Measurements from ENCODE around the gene PPP6R1. TPM values are rescaled to one million over a fixed set of nuclear protein-coding genes. Genes with fewer than 3 reads are reported as not detected.

Gene PPP6R1
- total RNA-seq, 4 donors from 2014 or later = 23.6 to 42.8 (median 26.6) TPM

GRCh38 chr19:55223291-55224037, 35.4 kb downstream of the PPP6R1 start:
- TF ChIP-seq, protein P1, sequence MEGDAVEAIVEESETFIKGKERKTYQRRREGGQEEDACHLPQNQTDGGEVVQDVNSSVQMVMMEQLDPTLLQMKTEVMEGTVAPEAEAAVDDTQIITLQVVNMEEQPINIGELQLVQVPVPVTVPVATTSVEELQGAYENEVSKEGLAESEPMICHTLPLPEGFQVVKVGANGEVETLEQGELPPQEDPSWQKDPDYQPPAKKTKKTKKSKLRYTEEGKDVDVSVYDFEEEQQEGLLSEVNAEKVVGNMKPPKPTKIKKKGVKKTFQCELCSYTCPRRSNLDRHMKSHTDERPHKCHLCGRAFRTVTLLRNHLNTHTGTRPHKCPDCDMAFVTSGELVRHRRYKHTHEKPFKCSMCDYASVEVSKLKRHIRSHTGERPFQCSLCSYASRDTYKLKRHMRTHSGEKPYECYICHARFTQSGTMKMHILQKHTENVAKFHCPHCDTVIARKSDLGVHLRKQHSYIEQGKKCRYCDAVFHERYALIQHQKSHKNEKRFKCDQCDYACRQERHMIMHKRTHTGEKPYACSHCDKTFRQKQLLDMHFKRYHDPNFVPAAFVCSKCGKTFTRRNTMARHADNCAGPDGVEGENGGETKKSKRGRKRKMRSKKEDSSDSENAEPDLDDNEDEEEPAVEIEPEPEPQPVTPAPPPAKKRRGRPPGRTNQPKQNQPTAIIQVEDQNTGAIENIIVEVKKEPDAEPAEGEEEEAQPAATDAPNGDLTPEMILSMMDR (IDR thresholded peaks at IDR 0.05; ENCODE audit: low read depth) = no peak

DNA sequence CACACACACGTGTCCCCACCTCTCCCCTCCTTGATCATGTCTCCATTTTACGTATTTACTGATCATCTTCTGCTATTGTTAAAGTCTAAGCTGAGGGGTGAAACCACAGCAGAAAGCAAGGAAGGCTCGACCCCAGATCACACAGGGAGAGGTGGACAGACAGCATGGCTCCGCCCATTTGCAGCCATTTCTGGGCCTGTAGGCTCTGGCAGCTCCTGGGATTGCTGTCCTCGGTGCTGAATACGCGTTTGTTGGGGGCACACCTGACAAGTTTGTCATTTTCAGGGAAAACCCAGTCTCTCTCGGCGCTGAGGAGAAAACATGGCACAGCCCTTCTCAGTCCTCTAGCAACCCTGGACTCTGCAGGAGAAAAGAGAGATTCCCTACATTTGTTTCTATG, 38.3 kb downstream of the PPP6R1 start:
- TF ChIP-seq, protein P1 (IDR thresholded peaks at IDR 0.05; ENCODE audit: low read depth) = no peak

GRCh38 chr19:55216461-55217198, 42.2 kb downstream of the PPP6R1 start:
- TF ChIP-seq, protein P1 (IDR thresholded peaks at IDR 0.05; ENCODE audit: low read depth) = no peak

- TF ChIP-seq, protein P1 (IDR thresholded peaks at IDR 0.05; ENCODE audit: low read depth) = no peak
These were observed 45.3 kb downstream of the PPP6R1 start for GRCh38 chr19:55213547-55213946.

- TF ChIP-seq, protein P1 (IDR thresholded peaks at IDR 0.05; ENCODE audit: low read depth) = no peak
These were observed 46.4 kb downstream of the PPP6R1 start for GRCh38 chr19:55212447-55212846.

GRCh38 chr19:55209693-55210472, 48.9 kb downstream of the PPP6R1 start:
- TF ChIP-seq, protein P1 (IDR thresholded peaks at IDR 0.05; ENCODE audit: low read depth) = no peak
